KMS-11 (cell line): ENCODE measurements around the gene RITA1.

Experiments
- H2AFZ ChIP-seq: fragments of 200-600 bp; sonication (generic); 2 replicates; pipeline ENCODE4 v1.6.1; 2016; ENCODE audit warnings: antibody characterized with exemption, mixed run types, low read depth
- H3K27ac ChIP-seq: fragments of 200-600 bp; sonication (generic); 2 replicates; pipeline ENCODE4 v1.6.1; 2016; ENCODE audit warnings: mild to moderate bottlenecking, mixed run types
- H3K27me3 ChIP-seq: fragments of 200-600 bp; sonication (generic); 2 replicates; pipeline ENCODE4 v1.6.1; 2017; ENCODE audit warnings: mild to moderate bottlenecking, low read depth, mixed run types, moderate library complexity; ENCODE audit not compliant: insufficient read depth
- H3K36me3 ChIP-seq: fragments of 200-600 bp; sonication (generic); 2 replicates; pipeline ENCODE4 v1.6.1; 2017; ENCODE audit warnings: mild to moderate bottlenecking, mixed run types; ENCODE audit not compliant: insufficient read depth
- H3K4me1 ChIP-seq: fragments of 200-600 bp; sonication (generic); 2 replicates; pipeline ENCODE4 v1.6.1; 2016; ENCODE audit warnings: mild to moderate bottlenecking, low read depth, mixed run types; ENCODE audit not compliant: poor library complexity, severe bottlenecking
- H3K4me2 ChIP-seq: fragments of 200-600 bp; sonication (generic); 2 replicates; pipeline ENCODE4 v1.7.0; 2016; ENCODE audit warnings: mild to moderate bottlenecking, mixed run types
- H3K4me3 ChIP-seq: fragments of 200-600 bp; sonication (generic); IDR thresholded peaks from 2 replicates; pipeline ENCODE4 v1.6.1; 2017; ENCODE audit warnings: low read depth, low read length, mixed read lengths; ENCODE audit not compliant: insufficient read depth
- H3K79me2 ChIP-seq: fragments of 200-600 bp; sonication (generic); 2 replicates; pipeline ENCODE4 v1.6.1; 2016; ENCODE audit warnings: low read depth, mixed run types; ENCODE audit not compliant: insufficient read depth
- H3K9ac ChIP-seq: fragments of 200-600 bp; sonication (generic); 2 replicates; pipeline ENCODE4 v1.6.1; 2016; ENCODE audit warnings: mild to moderate bottlenecking, mixed run types
- H4K20me1 ChIP-seq: fragments of 200-600 bp; sonication (generic); 2 replicates; pipeline ENCODE4 v1.6.1; 2016; ENCODE audit warnings: mild to moderate bottlenecking, mixed run types; ENCODE audit not compliant: insufficient read depth
- TF ChIP-seq, protein P1 (sequence below): fragments of 200-600 bp; sonication (generic); conservative IDR thresholded peaks from 2 replicates; pipeline ENCODE4 v1.6.1; 2017; ENCODE audit warnings: low read depth, mild to moderate bottlenecking, antibody characterized with exemption, low read length, moderate library complexity, mixed read lengths

RITA1 gene

DNA sequence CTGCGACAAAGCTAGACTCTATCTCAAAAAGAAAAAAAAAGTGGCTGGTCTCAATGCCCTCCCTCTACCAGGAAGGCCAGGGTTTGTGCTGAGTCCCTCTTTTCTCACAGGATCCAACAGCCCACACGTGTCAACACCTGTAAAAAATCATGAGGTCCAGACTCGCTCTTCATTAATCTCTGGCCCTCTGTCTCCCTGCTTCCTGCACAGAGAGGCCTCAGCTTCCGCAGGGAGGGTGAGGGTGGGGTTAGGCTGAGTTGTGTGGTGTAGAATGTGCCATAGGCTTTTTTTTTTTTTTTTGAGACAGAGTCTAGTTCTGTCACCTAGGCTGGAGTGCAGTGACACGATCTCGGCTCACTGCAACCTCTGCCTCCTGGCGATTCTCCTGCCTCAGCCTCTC, 29.9 kb upstream of the RITA1 start:
- Histone ChIP-seq H3K79me2 (no peaks in the 10 kb centered on the region), H3K27ac (no peak overlapping the region), H3K36me3 (no peaks in the 10 kb centered on the region), H3K4me3 (no peak overlapping the region), H3K27me3 (no peaks in the 10 kb centered on the region), H2AFZ (no peak overlapping the region), H3K4me1 (peaks cover 5% of the 10 kb centered on the region), H3K4me2 (no peak overlapping the region), H4K20me1 (no peaks in the 10 kb centered on the region), H3K9ac (no peak overlapping the region)
- TF ChIP-seq, protein P1, sequence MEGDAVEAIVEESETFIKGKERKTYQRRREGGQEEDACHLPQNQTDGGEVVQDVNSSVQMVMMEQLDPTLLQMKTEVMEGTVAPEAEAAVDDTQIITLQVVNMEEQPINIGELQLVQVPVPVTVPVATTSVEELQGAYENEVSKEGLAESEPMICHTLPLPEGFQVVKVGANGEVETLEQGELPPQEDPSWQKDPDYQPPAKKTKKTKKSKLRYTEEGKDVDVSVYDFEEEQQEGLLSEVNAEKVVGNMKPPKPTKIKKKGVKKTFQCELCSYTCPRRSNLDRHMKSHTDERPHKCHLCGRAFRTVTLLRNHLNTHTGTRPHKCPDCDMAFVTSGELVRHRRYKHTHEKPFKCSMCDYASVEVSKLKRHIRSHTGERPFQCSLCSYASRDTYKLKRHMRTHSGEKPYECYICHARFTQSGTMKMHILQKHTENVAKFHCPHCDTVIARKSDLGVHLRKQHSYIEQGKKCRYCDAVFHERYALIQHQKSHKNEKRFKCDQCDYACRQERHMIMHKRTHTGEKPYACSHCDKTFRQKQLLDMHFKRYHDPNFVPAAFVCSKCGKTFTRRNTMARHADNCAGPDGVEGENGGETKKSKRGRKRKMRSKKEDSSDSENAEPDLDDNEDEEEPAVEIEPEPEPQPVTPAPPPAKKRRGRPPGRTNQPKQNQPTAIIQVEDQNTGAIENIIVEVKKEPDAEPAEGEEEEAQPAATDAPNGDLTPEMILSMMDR: no peak

DNA sequence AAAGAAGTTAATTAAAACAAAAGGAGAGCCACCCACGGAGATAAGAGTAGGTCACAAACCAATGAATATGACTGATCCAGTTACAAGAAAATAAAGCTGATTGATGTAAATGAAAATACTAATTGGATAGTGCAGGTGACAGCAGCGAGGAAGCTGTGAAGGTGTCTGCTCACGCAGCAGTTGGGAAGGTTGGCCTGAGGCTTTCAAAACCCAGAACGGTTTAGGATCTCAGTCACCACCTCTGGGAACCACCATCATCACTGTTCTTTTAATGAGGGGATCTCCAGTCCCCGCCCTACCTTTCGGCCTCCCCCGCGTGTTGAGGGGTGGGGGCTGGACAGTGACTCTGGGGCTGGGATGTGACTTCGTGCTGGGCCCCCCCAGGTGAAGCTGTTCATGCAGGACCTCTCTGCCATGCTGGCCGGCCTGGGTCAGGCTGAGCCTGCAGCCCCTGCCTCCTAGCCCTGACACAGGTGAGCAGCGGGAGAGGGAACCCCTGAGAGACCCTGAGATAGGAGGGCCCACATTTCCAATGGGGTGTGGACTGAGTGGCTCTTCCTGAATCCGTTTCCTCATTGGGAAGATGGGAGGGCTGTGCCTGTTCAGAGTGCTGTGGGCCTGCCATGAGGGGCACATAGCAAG, 28.2 kb upstream of the RITA1 start:
- H3K79me2 ChIP-seq: no peaks in the 10 kb centered on the region
- no peak overlapping the region for H3K9ac ChIP-seq
- H3K4me3 ChIP-seq: no peak overlapping the region
- no peak overlapping the region for H3K27ac ChIP-seq
- H3K27me3 ChIP-seq: no peaks in the 10 kb centered on the region
- H3K4me1 ChIP-seq: peaks cover 5% of the 10 kb centered on the region
- TF ChIP-seq, protein P1: no peak
- H4K20me1 ChIP-seq: no peaks in the 10 kb centered on the region
- H3K36me3 ChIP-seq: no peaks in the 10 kb centered on the region
- H3K4me2 ChIP-seq: no peak overlapping the region
- no peak overlapping the region for H2AFZ ChIP-seq

DNA sequence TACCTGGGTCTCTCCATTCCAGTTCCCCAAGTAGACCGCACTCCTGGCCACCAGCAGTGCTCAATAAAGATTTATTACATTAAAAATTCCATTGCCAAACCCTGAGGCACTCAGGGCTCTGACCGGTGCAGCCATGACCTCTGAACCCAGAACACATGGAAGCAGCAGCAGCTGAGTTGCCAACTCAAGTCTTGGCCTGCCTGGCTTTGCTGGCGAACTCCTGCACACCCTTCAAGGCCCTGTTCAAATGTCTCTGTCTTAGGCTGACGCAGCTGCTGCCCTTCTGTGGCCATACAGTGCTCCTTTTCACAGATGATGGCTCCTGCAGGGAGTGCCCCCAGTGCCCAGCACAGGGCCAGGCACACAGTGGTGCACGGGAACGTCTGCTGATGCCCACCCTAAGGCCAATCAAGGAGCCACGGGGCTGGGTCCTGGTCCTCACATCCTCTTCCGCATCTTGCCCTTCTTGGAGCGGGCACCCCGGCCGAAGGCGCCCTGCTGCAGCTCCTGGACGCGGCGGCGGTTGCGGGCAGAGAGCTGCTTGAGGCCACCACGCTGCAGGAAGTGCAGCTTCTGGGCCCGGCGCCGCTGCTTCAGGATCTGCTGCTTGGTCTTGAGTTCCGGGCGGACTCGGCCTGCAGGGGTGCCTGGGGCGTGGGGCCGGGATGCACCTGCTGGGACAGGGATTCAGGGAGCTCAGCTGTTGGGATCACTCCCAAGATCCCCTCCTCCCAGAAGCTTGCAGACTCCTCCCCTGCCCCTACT, 26.9 kb upstream of the RITA1 start:
- no peaks in the 10 kb centered on the region for H3K36me3 ChIP-seq
- H3K4me2 ChIP-seq: no peak overlapping the region
- H3K4me3 ChIP-seq: no peak overlapping the region
- TF ChIP-seq, protein P1: no peak
- no peak overlapping the region for H3K9ac ChIP-seq
- H3K79me2 ChIP-seq: no peaks in the 10 kb centered on the region
- H3K27ac ChIP-seq: no peak overlapping the region
- H2AFZ ChIP-seq: no peak overlapping the region
- H3K27me3 ChIP-seq: no peaks in the 10 kb centered on the region
- H3K4me1 ChIP-seq: peaks cover 5% of the 10 kb centered on the region
- no peaks in the 10 kb centered on the region for H4K20me1 ChIP-seq

DNA sequence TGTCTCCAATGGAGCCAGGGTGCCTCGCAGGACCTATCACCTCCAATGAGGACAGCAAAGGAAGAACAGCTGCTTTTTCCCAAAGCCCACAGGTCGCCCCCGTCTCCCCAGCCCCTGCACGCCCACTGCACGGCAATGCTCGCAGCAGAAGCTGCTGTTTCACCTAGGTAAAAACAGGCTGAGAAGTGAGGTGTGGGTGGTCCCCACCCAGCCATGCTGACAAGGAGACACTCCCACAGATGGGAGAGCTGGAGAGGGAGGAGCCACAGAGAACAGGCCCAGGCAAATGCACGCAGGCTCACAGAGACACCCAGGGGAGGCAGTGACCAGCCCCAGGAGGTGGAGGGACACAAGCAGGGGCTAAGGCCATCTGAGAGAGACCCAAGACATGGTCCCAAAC, 25.6 kb upstream of the RITA1 start:
- no peak overlapping the region for H3K9ac ChIP-seq
- H3K4me2 ChIP-seq: no peak overlapping the region
- TF ChIP-seq, protein P1: no peak
- no peak overlapping the region for H3K4me3 ChIP-seq
- no peaks in the 10 kb centered on the region for H3K4me1 ChIP-seq
- no peak overlapping the region for H3K27ac ChIP-seq
- H3K79me2 ChIP-seq: no peaks in the 10 kb centered on the region
- no peaks in the 10 kb centered on the region for H4K20me1 ChIP-seq
- no peaks in the 10 kb centered on the region for H3K36me3 ChIP-seq
- no peaks in the 10 kb centered on the region for H3K27me3 ChIP-seq
- no peak overlapping the region for H2AFZ ChIP-seq
